ENCODE measurements around the gene OTX1.

GRCh38 chr2:63035660-63036059 lies 15.0 kb upstream of the OTX1 start:
- TF ChIP-seq POLR2A (IDR thresholded peaks at IDR 0.05; ENCODE audit: low read length) (no peak), GATA1 (IDR thresholded peaks at IDR 0.05; ENCODE audit: low read depth, low read length) (no peak)

Measured in erythroblast (primary cell).